NCI-H774 (cell line): ENCODE data around the gene IRF1.

Experiments
- DNase-seq: peaks from one replicate; lab custom pipeline; 2025; lab: John Stamatoyannopoulos, UW

The IRF1 gene

GRCh38 chr5:132500931-132501628 is 10.5 kb upstream of the IRF1 start:
- peak; percentile 51 for DNase-seq

- DNase-seq = no peak
Observed at GRCh38 chr5:132500244-132500930, 9.8 kb upstream of the IRF1 start.

GRCh38 chr5:132499440-132500243 is 9.1 kb upstream of the IRF1 start:
- no peak for DNase-seq

- DNase-seq = no peak
Observed at GRCh38 chr5:132498686-132499271, 8.2 kb upstream of the IRF1 start.

- DNase-seq = no peak
Observed at GRCh38 chr5:132498152-132498551, 7.6 kb upstream of the IRF1 start.

GRCh38 chr5:132497488-132497997 is 7.0 kb upstream of the IRF1 start:
- no peak for DNase-seq

- DNase-seq = peak; percentile 79
Observed at GRCh38 chr5:132496631-132497487, 6.3 kb upstream of the IRF1 start.

GRCh38 chr5:132496191-132496630 is 5.6 kb upstream of the IRF1 start:
- peak; percentile 95 for DNase-seq

GRCh38 chr5:132495667-132496190 is 5.2 kb upstream of the IRF1 start:
- peak; percentile 62 for DNase-seq

GRCh38 chr5:132493821-132494220 is 3.2 kb upstream of the IRF1 start:
- no peak for DNase-seq

GRCh38 chr5:132493241-132493640 is 2.7 kb upstream of the IRF1 start:
- DNase-seq = no peak

GRCh38 chr5:132492386-132493125 is 2.0 kb upstream of the IRF1 start:
- no peak for DNase-seq

- no peak for DNase-seq
Observed at GRCh38 chr5:132491368-132492364, 1.1 kb upstream of the IRF1 start.

GRCh38 chr5:132489871-132490483 is 596 bp downstream of the IRF1 start:
- DNase-seq = no peak

- DNase-seq = no peak
Observed at GRCh38 chr5:132489051-132489770, 1.4 kb downstream of the IRF1 start.

- DNase-seq = peak; percentile 52
Observed at GRCh38 chr5:132488590-132488989, 2.0 kb downstream of the IRF1 start.

GRCh38 chr5:132487841-132488555 is 2.6 kb downstream of the IRF1 start:
- no peak for DNase-seq
